ENCODE results near the gene TERB1.
A peak's percentile ranks its signal among the peaks of the same experiment; 100 is the strongest.

Gene TERB1

DNA sequence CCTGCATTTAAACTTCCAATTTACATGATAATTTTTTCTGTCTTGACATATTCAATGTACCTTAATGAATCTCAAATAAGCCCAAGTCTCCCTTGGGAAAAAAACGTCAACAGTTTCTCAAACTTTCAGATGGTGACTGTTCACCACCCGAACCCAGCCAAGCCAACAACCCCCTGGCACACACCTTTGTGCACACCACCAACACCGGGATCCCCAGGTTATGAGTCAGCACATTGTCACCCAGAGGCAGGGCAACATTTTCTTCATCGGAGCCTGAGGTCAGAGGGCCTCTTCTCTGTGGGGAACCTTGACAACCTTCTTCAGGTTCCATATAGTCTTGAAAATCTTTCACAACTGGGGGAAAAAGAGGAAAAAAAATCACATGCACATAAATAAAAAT is 65.5 kb downstream of the TERB1 start:
- H2AFZ ChIP-seq (ENCODE audit: low read depth), result no peak overlapping the region
- no peak overlapping the region for H3K9ac ChIP-seq
- H3K4me1 ChIP-seq (ENCODE audit: low read depth, poor library complexity, severe bottlenecking), result peaks cover 9% of the 10 kb centered on the region
- no peak overlapping the region for H3K27ac ChIP-seq
- H3K27me3 ChIP-seq (ENCODE audit: insufficient read depth, low read depth), result no peaks in the 10 kb centered on the region
- H3K4me3 ChIP-seq (IDR thresholded peaks at IDR 0.05; ENCODE audit: insufficient read depth, low read depth, low read length), result no peak overlapping the region
- H3K36me3 ChIP-seq (ENCODE audit: insufficient read depth), result peaks cover 10% of the 10 kb centered on the region; the same call in 1 of the 2 replicates
- H3K79me2 ChIP-seq (ENCODE audit: insufficient read depth, low read depth), result peaks cover 18% of the 10 kb centered on the region; the same call in 1 of the 2 replicates
- TF ChIP-seq, protein P1, sequence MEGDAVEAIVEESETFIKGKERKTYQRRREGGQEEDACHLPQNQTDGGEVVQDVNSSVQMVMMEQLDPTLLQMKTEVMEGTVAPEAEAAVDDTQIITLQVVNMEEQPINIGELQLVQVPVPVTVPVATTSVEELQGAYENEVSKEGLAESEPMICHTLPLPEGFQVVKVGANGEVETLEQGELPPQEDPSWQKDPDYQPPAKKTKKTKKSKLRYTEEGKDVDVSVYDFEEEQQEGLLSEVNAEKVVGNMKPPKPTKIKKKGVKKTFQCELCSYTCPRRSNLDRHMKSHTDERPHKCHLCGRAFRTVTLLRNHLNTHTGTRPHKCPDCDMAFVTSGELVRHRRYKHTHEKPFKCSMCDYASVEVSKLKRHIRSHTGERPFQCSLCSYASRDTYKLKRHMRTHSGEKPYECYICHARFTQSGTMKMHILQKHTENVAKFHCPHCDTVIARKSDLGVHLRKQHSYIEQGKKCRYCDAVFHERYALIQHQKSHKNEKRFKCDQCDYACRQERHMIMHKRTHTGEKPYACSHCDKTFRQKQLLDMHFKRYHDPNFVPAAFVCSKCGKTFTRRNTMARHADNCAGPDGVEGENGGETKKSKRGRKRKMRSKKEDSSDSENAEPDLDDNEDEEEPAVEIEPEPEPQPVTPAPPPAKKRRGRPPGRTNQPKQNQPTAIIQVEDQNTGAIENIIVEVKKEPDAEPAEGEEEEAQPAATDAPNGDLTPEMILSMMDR (conservative IDR thresholded peaks at IDR 0.05; ENCODE audit: low read depth, low read length), result no peak
- H3K4me2 ChIP-seq, result no peak overlapping the region
- peaks cover 3% of the 10 kb centered on the region; the same call in 1 of the 2 replicates for H4K20me1 ChIP-seq (ENCODE audit: insufficient read depth)

DNA sequence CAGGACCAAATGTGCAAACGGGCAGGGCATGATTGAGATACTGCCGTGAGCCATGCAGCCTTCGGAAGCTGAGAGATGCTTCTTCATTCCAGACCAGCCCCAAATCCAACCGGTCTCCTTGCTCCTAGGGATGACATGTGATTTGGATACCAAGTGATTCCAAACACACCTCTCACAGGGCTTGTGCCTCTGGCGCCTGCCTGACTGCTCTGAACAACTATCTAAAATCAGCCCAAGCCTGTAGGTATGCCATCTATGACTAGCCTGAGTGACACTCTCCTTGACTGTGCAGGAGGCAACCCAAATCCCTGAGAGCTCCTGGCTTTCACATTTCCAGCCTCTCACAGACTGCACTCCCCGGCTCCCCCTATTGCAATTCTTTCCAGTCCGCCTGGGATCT is 70.3 kb downstream of the TERB1 start:
- H3K4me2 ChIP-seq, result no peak overlapping the region
- no peak overlapping the region for H3K27ac ChIP-seq
- H4K20me1 ChIP-seq (ENCODE audit: insufficient read depth), result no peaks in the 10 kb centered on the region
- H3K79me2 ChIP-seq (ENCODE audit: insufficient read depth, low read depth), result no peaks in the 10 kb centered on the region
- no peak overlapping the region for H3K4me3 ChIP-seq (IDR thresholded peaks at IDR 0.05; ENCODE audit: insufficient read depth, low read depth, low read length)
- peaks cover 6% of the 10 kb centered on the region for H3K4me1 ChIP-seq (ENCODE audit: low read depth, poor library complexity, severe bottlenecking)
- peaks cover 11% of the 10 kb centered on the region; the same call in 1 of the 2 replicates for H3K36me3 ChIP-seq (ENCODE audit: insufficient read depth)
- TF ChIP-seq, protein P1 (conservative IDR thresholded peaks at IDR 0.05; ENCODE audit: low read depth, low read length), result no peak
- no peak overlapping the region for H2AFZ ChIP-seq (ENCODE audit: low read depth)
- no peaks in the 10 kb centered on the region for H3K27me3 ChIP-seq (ENCODE audit: insufficient read depth, low read depth)
- H3K9ac ChIP-seq, result no peak overlapping the region

DNA sequence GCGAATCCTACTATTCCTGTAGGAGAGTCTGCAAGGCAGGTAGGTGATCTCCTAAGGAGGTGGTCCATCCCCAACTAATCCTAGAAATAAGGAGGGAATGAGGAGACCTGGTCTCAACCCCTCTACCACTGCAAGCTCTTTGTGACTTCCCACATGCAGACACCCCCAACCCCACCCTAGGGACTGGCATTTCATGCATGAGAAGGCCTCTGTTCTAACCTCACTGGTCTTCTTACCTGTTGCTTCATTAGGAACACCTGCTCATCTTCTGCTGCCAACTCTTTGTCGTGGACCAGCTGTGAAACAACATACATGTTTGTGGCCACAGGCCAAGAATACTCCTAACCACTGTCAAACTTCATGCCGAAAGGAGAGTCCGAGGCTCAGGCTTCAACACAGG is 72.6 kb downstream of the TERB1 start:
- Histone ChIP-seq H3K79me2 (ENCODE audit: insufficient read depth, low read depth) (no peaks in the 10 kb centered on the region), H3K36me3 (ENCODE audit: insufficient read depth) (peaks cover 3% of the 10 kb centered on the region; the same call in 1 of the 2 replicates), H3K27me3 (ENCODE audit: insufficient read depth, low read depth) (no peaks in the 10 kb centered on the region), H4K20me1 (ENCODE audit: insufficient read depth) (no peaks in the 10 kb centered on the region), H3K4me2 (no peak overlapping the region), H3K4me3 (IDR thresholded peaks at IDR 0.05; ENCODE audit: insufficient read depth, low read depth, low read length) (no peak overlapping the region), H3K27ac (no peak overlapping the region), H3K9ac (no peak overlapping the region), H2AFZ (ENCODE audit: low read depth) (no peak overlapping the region), H3K4me1 (ENCODE audit: low read depth, poor library complexity, severe bottlenecking) (peaks cover 6% of the 10 kb centered on the region)
- TF ChIP-seq, protein P1 (conservative IDR thresholded peaks at IDR 0.05; ENCODE audit: low read depth, low read length), result no peak

DNA sequence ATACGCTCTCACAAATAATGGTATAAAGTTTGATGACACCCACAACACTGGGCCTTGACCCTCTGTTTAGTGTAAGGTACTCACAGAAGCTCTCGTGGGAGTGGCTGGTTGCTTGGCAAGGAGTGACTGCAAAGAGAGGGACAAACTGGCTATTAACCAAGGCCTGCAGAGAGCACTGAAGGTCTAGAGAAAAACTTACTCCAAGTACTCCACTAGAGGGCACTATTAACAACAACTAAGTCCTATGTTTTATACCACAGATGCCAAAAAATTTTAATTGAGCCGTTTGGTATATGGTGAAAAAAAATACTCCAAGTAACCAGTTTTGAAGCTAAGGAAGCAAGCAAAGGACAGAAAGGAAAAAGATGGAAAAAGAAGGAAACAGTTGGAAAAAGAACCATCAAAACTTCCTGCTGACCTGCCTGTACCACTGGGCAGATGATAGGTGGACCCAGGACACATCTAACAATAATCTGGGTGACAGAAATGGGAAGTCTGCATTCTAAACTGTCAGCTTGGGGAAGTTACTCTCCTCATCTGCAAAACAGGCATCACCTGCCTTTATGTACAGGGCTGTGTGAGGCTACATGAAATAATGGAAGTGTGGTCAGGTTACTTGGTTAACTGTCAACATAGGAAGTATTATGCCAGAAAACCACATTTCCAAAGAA is 73.1 kb downstream of the TERB1 start:
- no peak overlapping the region for H2AFZ ChIP-seq (ENCODE audit: low read depth)
- TF ChIP-seq, protein P1 (conservative IDR thresholded peaks at IDR 0.05; ENCODE audit: low read depth, low read length), result peak; percentile 91
- no peaks in the 10 kb centered on the region for H3K79me2 ChIP-seq (ENCODE audit: insufficient read depth, low read depth)
- no peak overlapping the region for H3K9ac ChIP-seq
- H3K36me3 ChIP-seq (ENCODE audit: insufficient read depth), result peaks cover 6% of the 10 kb centered on the region; the same call in 1 of the 2 replicates
- H3K27ac ChIP-seq, result no peak overlapping the region
- peaks cover 6% of the 10 kb centered on the region for H3K4me1 ChIP-seq (ENCODE audit: low read depth, poor library complexity, severe bottlenecking)
- no peak overlapping the region for H3K4me3 ChIP-seq (IDR thresholded peaks at IDR 0.05; ENCODE audit: insufficient read depth, low read depth, low read length)
- no peaks in the 10 kb centered on the region for H4K20me1 ChIP-seq (ENCODE audit: insufficient read depth)
- no peak overlapping the region for H3K4me2 ChIP-seq
- H3K27me3 ChIP-seq (ENCODE audit: insufficient read depth, low read depth), result no peaks in the 10 kb centered on the region

Data from KMS-11 (cell line).